HUES6 (cell line): Measurements from ENCODE around the gene CD1D.
"Not testable (repeated sequence)": the region's sequence is repeated elsewhere in the genome, so short reads cannot be mapped to it uniquely, and the experiment has no call there.

Experiments
- H3K27ac ChIP-seq: 2 replicates; pipeline ENCODE4 v1.7.0; 2013; ENCODE audit warnings: low read depth, mild to moderate bottlenecking, low read length, inconsistent platforms
- H3K27me3 ChIP-seq: 2 replicates; pipeline ENCODE4 v1.6.1; 2013; ENCODE audit warnings: low read length; ENCODE audit not compliant: control insufficient read depth, insufficient read depth
- H3K36me3 ChIP-seq: 2 replicates; pipeline ENCODE4 v1.6.1; 2013; ENCODE audit warnings: low read length; ENCODE audit not compliant: control insufficient read depth, insufficient read depth
- H3K4me1 ChIP-seq: 2 replicates; pipeline ENCODE4 v1.6.1; 2013; ENCODE audit warnings: low read length; ENCODE audit not compliant: control insufficient read depth, insufficient read depth
- H3K4me3 ChIP-seq: 2 replicates; pipeline ENCODE4 v1.5.1; 2013; ENCODE audit warnings: low read depth, low read length
- H3K9ac ChIP-seq: one replicate; pipeline ENCODE4 v1.6.1; 2013; ENCODE audit warnings: mild to moderate bottlenecking, low read length
- H3K9me3 ChIP-seq: 2 replicates; pipeline ENCODE4 v1.6.1; 2013; ENCODE audit warnings: low read depth, low read length; ENCODE audit not compliant: control insufficient read depth, insufficient read depth

CD1D gene

GRCh38 chr1:158176849-158177699, 3.6 kb upstream of the CD1D start:
- Histone ChIP-seq H3K4me1 (peaks cover 24% of the 10 kb centered on the region), H3K27me3 (peaks cover 62% of the 10 kb centered on the region), H3K4me3 (peak overlapping the region; percentile 54)
- H3K9ac ChIP-seq, H3K27ac ChIP-seq, H3K36me3 ChIP-seq, H3K9me3 ChIP-seq: not testable (repeated sequence)

GRCh38 chr1:158177700-158178450, 2.8 kb upstream of the CD1D start:
- Histone ChIP-seq H3K9ac (no peak overlapping the region), H3K9me3 (no peaks in the 10 kb centered on the region), H3K27me3 (peaks cover 70% of the 10 kb centered on the region), H3K27ac (no peak overlapping the region), H3K4me3 (peak overlapping the region; percentile 54), H3K36me3 (no peaks in the 10 kb centered on the region), H3K4me1 (peaks cover 24% of the 10 kb centered on the region)

- Histone ChIP-seq H3K27ac (no peak overlapping the region), H3K36me3 (no peaks in the 10 kb centered on the region), H3K9me3 (no peaks in the 10 kb centered on the region), H3K27me3 (peaks cover 86% of the 10 kb centered on the region), H3K9ac (no peak overlapping the region), H3K4me1 (peaks cover 24% of the 10 kb centered on the region), H3K4me3 (no peak overlapping the region)
These were observed 1.2 kb upstream of the CD1D start for GRCh38 chr1:158179301-158180041.

GRCh38 chr1:158181577-158181922, 855 bp downstream of the CD1D start:
- H3K9ac ChIP-seq = peak overlapping the region; percentile 48
- no peaks in the 10 kb centered on the region for H3K36me3 ChIP-seq

GRCh38 chr1:158185770-158186169, 5.1 kb downstream of the CD1D start:
- no peak overlapping the region for H3K9ac ChIP-seq
- peaks cover 26% of the 10 kb centered on the region for H3K4me1 ChIP-seq

More at GRCh38 chr1:158181577-158181922, 855 bp downstream of the CD1D start:
- Histone ChIP-seq H3K9me3 (no peaks in the 10 kb centered on the region), H3K4me3 (peak overlapping the region; percentile 74), H3K27me3 (peaks cover 84% of the 10 kb centered on the region), H3K4me1 (peaks cover 35% of the 10 kb centered on the region), H3K27ac (no peak overlapping the region)

GRCh38 chr1:158186180-158186579, 5.5 kb downstream of the CD1D start:
- Histone ChIP-seq H3K27me3 (peaks cover 41% of the 10 kb centered on the region), H3K9ac (no peak overlapping the region), H3K4me3 (no peak overlapping the region), H3K9me3 (no peaks in the 10 kb centered on the region), H3K36me3 (no peaks in the 10 kb centered on the region), H3K4me1 (peaks cover 28% of the 10 kb centered on the region), H3K27ac (no peak overlapping the region)

More at GRCh38 chr1:158185770-158186169, 5.1 kb downstream of the CD1D start:
- Histone ChIP-seq H3K27me3 (peaks cover 45% of the 10 kb centered on the region), H3K27ac (no peak overlapping the region), H3K36me3 (no peaks in the 10 kb centered on the region), H3K4me3 (no peak overlapping the region), H3K9me3 (no peaks in the 10 kb centered on the region)

- Histone ChIP-seq H3K4me3 (no peak overlapping the region), H3K27me3 (peaks cover 17% of the 10 kb centered on the region), H3K9ac (no peak overlapping the region), H3K9me3 (no peaks in the 10 kb centered on the region), H3K36me3 (no peaks in the 10 kb centered on the region), H3K4me1 (peaks cover 34% of the 10 kb centered on the region), H3K27ac (no peak overlapping the region)
These were observed 7.9 kb downstream of the CD1D start for GRCh38 chr1:158188611-158189010.

- H3K4me1 ChIP-seq = peaks cover 37% of the 10 kb centered on the region
- no peak overlapping the region for H3K27ac ChIP-seq
- H3K27me3 ChIP-seq = peaks cover 7% of the 10 kb centered on the region; the same call in 1 of the 2 replicates
- no peak overlapping the region for H3K4me3 ChIP-seq
- H3K9ac ChIP-seq = no peak overlapping the region
- no peaks in the 10 kb centered on the region for H3K36me3 ChIP-seq
- no peaks in the 10 kb centered on the region for H3K9me3 ChIP-seq
These were observed 8.9 kb downstream of the CD1D start for GRCh38 chr1:158189624-158190023.

- Histone ChIP-seq H3K4me1 (peaks cover 29% of the 10 kb centered on the region), H3K4me3 (0 out of 2 replicates have a peak overlapping the region, but pooled peaks have one; percentile 1), H3K27me3 (no peaks in the 10 kb centered on the region), H3K9ac (peak overlapping the region; percentile 14), H3K27ac (peak overlapping the region; percentile 42; the same call in 1 of the 2 replicates), H3K9me3 (no peaks in the 10 kb centered on the region), H3K36me3 (no peaks in the 10 kb centered on the region)
These were observed 10.6 kb downstream of the CD1D start for GRCh38 chr1:158191299-158191698.

GRCh38 chr1:158196461-158196860, 15.8 kb downstream of the CD1D start:
- Histone ChIP-seq H3K4me3 (no peak overlapping the region), H3K36me3 (no peaks in the 10 kb centered on the region), H3K27me3 (no peaks in the 10 kb centered on the region), H3K27ac (no peak overlapping the region), H3K9ac (no peak overlapping the region), H3K9me3 (no peaks in the 10 kb centered on the region), H3K4me1 (peaks cover 11% of the 10 kb centered on the region)
